ENCODE results near the gene PRKCQ.

The PRKCQ gene

GRCh38 chr10:6562221-6562620 lies 17.9 kb downstream of the PRKCQ start:
- Histone ChIP-seq H3K27me3 (ENCODE audit: insufficient read depth, poor library complexity, severe bottlenecking) (no peaks in the 10 kb centered on the region), H3K4me3 (replicated peaks; ENCODE audit: insufficient read depth, low read length) (no peak overlapping the region), H3K27ac (replicated peaks) (no peak overlapping the region)
- no peak for DNase-seq (ENCODE audit: low read depth in 1 of 2, low spot score in 1 of 2)
- TF ChIP-seq CTCF (IDR thresholded peaks at IDR 0.05; ENCODE audit: insufficient read depth, low read length) (no peak), SPI1 (IDR thresholded peaks at IDR 0.05; ENCODE audit: borderline replicate concordance, low read depth) (no peak), POLR2AphosphoS5 (IDR thresholded peaks at IDR 0.05; ENCODE audit: low read depth) (no peak), GABPA (IDR thresholded peaks at IDR 0.05; ENCODE audit: low read depth) (no peak)
- TF ChIP-seq, protein P1, sequence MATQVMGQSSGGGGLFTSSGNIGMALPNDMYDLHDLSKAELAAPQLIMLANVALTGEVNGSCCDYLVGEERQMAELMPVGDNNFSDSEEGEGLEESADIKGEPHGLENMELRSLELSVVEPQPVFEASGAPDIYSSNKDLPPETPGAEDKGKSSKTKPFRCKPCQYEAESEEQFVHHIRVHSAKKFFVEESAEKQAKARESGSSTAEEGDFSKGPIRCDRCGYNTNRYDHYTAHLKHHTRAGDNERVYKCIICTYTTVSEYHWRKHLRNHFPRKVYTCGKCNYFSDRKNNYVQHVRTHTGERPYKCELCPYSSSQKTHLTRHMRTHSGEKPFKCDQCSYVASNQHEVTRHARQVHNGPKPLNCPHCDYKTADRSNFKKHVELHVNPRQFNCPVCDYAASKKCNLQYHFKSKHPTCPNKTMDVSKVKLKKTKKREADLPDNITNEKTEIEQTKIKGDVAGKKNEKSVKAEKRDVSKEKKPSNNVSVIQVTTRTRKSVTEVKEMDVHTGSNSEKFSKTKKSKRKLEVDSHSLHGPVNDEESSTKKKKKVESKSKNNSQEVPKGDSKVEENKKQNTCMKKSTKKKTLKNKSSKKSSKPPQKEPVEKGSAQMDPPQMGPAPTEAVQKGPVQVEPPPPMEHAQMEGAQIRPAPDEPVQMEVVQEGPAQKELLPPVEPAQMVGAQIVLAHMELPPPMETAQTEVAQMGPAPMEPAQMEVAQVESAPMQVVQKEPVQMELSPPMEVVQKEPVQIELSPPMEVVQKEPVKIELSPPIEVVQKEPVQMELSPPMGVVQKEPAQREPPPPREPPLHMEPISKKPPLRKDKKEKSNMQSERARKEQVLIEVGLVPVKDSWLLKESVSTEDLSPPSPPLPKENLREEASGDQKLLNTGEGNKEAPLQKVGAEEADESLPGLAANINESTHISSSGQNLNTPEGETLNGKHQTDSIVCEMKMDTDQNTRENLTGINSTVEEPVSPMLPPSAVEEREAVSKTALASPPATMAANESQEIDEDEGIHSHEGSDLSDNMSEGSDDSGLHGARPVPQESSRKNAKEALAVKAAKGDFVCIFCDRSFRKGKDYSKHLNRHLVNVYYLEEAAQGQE (IDR thresholded peaks at IDR 0.05; ENCODE audit: insufficient replicate concordance, low read depth) = no peak

- Histone ChIP-seq H3K4me3 (replicated peaks; ENCODE audit: insufficient read depth, low read length) (no peak overlapping the region), H3K27me3 (ENCODE audit: insufficient read depth, poor library complexity, severe bottlenecking) (no peaks in the 10 kb centered on the region), H3K27ac (replicated peaks) (no peak overlapping the region)
- no peak for DNase-seq (ENCODE audit: low read depth in 1 of 2, low spot score in 1 of 2)
- TF ChIP-seq SPI1 (IDR thresholded peaks at IDR 0.05; ENCODE audit: borderline replicate concordance, low read depth) = no peak
- TF ChIP-seq POLR2AphosphoS5 (IDR thresholded peaks at IDR 0.05; ENCODE audit: low read depth) = no peak
- TF ChIP-seq, protein P1 (IDR thresholded peaks at IDR 0.05; ENCODE audit: insufficient replicate concordance, low read depth) = no peak
- no peak for TF ChIP-seq CTCF (IDR thresholded peaks at IDR 0.05; ENCODE audit: insufficient read depth, low read length)
- no peak for TF ChIP-seq GABPA (IDR thresholded peaks at IDR 0.05; ENCODE audit: low read depth)
Measured at GRCh38 chr10:6561552-6561951, 18.5 kb downstream of the PRKCQ start.

DNA sequence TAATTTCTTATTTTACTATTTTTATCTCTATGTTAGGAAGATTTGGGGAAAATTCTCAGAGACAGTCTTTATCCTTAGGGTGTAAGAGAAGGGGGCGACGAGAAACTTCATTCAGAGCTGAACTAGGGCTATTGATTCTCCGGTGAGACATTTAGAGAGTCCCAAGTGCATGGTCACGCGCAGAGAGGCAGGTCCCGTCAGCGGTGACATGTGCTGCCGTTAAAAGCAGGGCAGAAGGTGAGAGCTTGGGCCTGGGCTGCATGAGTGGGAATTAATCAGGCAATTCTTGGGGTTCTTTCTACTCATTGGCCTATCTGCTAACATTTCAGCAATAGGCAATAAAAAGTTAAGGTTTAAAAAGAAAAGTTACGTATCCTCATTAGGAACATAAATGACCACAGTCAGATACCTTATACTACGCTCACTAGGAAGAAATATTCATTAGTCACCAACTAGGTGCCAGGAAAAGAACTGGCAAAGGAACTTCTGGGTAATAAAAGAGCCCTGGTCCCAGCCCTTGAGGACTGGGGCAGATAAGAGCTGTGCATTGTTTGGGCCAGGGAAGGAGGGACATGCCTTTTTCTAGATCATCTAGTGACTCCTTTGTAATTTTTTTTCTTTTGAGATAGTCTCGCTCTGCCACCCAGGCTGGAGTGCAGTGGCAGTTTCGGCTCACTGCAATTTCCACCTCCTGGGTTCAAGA lies 21.2 kb downstream of the PRKCQ start:
- H3K4me3 ChIP-seq (replicated peaks; ENCODE audit: insufficient read depth, low read length) = no peak overlapping the region
- TF ChIP-seq, protein P1 (IDR thresholded peaks at IDR 0.05; ENCODE audit: insufficient replicate concordance, low read depth) = no peak
- no peak for TF ChIP-seq POLR2AphosphoS5 (IDR thresholded peaks at IDR 0.05; ENCODE audit: low read depth)
- no peak for TF ChIP-seq CTCF (IDR thresholded peaks at IDR 0.05; ENCODE audit: insufficient read depth, low read length)
- no peak for TF ChIP-seq GABPA (IDR thresholded peaks at IDR 0.05; ENCODE audit: low read depth)
- no peak for TF ChIP-seq SPI1 (IDR thresholded peaks at IDR 0.05; ENCODE audit: borderline replicate concordance, low read depth)
- no peak for DNase-seq (ENCODE audit: low read depth in 1 of 2, low spot score in 1 of 2)
- no peak overlapping the region for H3K27ac ChIP-seq (replicated peaks)
- H3K27me3 ChIP-seq (ENCODE audit: insufficient read depth, poor library complexity, severe bottlenecking) = no peaks in the 10 kb centered on the region

All from HL-60 (cell line).